Stimulated activated CD8-positive, alpha-beta memory T cell treated with anti-CD3 and anti-CD28 coated beads, Interleukin-12 subunit alpha, Interleukin-12 subunit beta, amount 100 ng/mL, for 4 hours (primary cell): ENCODE results near the gene PHC2.

Experiments used
- DNase-seq: peaks from one replicate; pipeline ENCODE4 v3.0.0-alpha.2; 2020; ENCODE audit warnings: low read depth

PHC2 gene

DNA sequence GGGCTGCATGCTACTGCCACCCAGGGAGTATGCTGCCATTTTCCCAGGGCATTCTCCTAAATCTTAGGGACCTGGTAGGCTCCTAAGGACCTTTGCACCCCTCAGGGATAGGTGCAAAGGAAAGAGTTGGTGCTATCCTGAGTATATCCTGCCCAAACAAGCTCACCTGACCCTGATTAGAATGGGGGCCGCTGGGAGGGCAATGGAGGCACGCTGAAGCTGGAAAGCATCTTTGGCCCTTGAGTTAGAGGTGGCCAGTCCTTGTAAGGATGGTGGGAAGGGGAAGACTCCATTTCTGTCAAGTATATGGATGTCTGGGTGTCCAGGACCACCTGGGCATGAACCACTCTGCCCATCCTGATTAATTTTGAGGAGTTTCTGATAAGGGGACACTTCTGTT lies 61.1 kb downstream of the PHC2 start:
- DNase-seq = no peak

DNA sequence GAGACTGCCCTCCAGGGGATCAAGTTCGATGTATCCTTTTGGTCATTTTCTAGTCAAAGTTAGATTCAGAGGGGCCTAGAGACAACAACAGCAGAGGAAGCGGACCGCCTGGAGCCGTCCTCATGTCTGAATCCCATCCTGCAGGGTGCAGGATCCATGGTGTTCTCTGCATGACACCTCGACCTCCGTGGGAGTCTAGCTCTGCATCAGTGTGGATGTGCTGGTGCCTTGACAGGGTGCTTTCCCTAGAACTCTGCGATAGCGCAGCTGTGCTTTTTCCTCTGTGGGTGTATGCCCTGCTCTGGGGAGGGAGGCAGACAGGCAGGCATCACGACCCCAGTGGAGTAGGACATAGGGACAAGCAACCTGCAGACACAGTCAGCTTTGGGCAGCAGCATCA lies 61.8 kb downstream of the PHC2 start:
- DNase-seq = no peak

DNA sequence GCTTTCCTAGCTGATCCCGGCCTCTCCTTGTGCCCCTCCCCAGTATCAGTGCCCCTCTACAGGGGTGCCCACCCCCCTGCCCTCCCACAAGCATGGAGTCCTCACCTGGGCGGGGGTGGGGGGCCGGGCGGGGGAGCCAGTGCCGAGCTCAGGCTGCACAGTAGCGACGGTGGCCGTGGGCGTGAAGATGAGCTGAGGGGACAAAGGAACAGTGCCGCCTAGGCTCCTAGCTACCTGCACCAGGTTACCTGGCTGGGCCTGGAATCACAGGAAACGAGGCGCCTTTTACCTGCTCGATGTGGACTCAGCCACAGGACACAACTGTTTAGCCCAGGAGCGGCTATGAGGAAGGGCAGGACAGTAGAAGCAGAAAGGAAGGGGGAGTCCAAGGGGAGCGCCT lies 62.5 kb downstream of the PHC2 start:
- no peak for DNase-seq

DNA sequence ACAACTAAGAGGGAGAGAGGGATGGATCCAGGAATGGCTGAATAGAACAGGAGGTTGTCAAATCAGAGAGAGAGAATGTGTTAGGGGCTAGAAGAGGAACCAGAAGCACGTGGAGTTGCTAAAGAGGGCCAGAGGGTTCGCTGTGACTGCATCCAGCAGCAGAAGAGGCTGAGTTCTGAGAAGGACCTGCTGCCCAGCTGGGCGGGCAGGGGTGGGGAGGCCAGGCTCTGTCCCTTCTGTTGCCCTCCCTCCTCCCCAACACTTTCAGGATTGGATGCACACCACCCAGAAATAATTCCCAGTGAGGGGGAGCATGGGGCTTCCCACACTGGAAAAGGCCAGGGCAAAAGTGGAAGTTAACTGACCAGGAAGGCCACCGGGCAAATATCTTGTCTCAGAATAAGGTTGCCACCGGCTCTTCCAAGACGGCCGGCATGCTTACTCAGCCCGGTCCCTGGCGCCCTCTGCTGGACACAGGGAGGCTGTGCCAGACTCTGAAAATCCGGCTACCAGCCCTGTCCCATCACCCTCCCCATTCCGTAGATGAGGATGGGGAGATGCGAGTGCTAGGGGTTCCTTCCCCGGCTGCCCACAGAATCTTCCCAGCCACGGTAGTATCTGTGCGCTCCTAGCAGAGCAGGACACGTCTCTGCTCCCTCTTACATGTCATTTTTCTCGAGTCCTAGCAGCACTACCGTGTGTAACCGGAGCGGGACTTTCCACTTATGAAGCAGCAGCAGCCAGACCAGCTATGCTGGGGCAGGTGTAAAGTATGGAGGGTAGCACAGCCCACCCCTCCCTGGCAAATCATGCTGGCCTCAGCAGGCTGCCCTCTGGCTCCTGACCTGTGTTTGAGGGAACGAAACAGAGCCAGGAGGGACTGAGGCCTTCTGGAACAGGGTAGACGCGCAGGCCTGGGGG lies 63.1 kb downstream of the PHC2 start:
- DNase-seq = peak; percentile 65

DNA sequence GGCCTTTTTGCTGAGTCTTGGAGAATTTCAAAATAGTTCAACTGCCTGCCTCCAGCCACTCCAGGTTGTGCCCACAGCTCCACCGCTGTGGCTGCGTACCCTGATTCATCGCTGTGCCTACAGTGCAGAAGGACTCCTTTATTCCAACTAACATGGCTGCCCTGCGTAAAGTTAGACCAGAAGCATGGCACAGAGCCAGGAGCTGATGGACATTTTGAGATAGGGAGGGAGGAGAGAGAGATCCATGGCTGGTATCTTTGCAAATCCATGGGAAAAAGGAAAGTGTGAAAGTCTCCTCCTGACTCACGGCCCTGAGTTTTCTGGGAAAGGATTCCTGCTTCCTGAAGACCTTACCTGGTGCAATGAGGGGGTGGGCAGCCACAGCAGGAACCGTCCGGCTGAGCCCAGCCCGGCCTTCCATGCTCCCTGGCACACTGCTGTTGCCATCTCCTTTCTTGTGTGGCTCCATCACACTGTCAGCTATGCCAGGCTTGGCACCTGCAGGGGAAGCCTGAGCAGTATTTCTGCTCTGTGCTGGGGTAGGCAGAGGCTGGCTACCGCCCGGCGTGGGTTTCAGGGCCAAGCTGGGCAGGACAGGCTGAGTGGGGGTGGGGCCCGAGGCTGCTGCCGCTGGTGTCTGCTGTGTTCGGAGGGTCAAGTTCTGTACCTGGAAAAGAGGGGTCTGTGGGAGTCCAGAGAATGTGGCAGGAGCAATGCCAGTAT lies 64.0 kb downstream of the PHC2 start:
- no peak for DNase-seq

DNA sequence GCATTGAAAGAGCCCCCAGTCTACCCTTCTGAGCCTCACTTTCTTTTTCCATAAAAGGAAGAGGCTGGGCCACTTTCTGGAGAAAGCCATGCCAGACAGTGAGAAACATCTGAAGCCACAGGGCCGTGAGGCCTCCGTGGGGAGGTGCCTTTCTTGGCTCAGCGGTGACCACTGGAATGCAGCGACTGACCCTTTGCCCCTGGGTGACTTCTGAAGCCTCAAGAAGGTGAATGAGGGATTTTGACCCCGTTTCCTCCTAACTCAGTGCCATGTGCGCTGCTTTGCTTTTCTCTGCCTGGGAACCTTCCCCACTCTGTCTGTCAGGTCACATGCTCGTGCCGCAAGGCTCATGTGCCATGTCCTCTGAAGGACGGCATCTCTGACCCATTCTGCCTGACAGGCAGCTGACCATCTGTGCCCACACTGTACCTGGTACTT lies 65.3 kb downstream of the PHC2 start:
- no peak for DNase-seq

DNA sequence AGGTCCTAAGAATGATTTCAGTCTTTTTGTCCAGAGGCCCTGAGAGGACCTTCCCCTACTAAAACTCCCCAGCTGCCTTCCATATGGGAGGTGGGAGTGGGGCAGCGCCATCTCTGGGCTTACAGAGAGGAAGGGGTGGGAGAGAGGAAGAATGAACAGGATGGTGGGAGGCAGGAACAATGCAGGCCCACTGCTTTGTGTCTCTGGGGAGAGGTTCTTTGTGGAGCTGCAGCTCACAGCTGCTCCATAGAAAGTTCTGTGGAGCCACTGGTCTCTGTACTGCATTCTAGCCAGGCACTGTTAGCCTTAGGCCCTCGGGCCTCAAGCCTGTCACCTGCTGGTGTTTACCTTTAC lies 66.4 kb downstream of the PHC2 start:
- DNase-seq = no peak

DNA sequence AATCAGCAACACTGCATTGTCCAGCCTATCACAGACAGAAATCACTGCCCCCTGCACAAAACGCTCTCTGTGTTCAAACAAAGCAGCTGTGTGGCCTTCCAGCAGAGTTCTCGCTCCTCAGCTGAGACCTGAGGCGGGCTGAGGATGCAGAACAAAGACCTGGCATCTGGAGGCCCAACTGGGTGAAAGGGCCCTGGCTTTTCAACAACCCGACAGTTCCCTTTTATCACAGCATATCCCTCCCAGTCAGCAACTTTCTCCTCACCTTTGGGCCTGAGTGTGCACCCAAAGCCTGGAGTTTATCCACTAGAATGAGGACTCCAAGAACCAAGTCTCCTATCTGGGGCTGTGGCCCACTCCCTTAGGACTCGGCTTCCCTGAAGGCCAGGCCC lies 67.4 kb downstream of the PHC2 start:
- DNase-seq = no peak

DNA sequence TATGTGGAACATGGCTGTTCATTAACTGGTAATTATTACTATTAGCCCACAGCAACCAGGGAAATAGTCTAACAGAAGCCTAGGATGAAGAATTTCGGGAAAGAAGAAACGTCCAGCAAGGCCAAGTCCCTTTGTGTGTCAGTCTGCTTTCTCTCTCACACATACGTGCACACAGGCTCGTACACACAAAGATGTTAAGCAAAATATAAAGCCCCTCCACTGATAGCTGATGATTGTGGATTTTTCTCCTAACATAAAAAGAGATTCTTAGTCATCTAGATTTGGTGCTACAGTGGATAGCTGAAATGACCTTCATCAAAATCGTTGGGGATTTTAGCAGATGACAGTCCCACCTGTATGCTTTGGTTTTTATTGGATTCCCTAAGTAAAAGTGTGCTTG lies 67.9 kb downstream of the PHC2 start:
- DNase-seq = no peak

DNA sequence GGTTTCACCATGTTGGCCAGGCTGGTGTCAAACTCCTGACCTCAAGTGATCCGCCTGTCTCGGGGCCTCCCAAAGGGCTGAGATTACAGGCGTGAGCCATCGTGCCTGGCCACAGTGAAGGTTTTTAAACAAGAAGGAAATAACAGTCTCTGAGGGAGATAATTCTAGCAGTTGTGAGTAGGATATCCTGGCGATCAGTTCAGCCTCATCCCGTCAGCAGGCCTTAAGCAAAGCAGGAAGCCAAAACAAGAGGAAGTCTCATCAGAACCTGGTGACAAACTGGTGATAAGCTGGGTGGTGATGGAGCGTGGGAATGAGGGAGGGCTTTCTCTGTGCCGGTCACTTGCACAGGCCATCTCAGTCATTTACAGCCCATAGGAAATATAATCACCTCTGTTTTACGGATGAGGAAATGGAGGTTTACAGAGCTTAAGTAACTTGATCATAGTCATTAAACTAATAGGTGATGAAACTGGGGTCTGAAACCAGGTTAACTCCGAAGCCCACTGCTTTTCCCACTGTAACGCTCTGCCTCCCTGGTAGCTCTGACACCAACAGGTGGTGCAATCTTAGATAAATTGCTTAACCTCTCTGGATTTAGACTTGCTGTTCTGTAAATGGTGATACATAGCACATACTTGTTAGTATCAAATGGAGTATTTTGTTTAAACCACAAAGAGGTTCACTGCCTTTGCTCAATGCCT lies 69.2 kb downstream of the PHC2 start:
- no peak for DNase-seq

DNA sequence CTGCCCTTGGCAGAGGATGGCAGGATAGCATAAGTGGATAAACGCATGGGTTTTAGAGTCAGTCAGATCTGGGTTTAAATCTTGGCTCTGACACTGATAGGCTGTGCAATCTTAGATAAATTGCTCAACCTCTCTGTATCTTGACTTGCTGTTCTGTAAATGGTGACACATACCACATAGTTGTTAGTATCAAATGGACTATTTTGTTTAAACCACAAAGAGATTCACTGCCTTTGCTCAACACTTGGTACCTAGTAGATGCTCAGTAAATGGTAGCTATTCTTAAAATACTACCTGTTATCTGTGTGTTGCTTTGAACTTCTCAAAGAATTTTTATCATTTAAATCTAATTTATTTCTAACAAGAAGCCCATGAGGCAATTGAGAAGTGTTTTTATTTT lies 70.5 kb downstream of the PHC2 start:
- no peak for DNase-seq

DNA sequence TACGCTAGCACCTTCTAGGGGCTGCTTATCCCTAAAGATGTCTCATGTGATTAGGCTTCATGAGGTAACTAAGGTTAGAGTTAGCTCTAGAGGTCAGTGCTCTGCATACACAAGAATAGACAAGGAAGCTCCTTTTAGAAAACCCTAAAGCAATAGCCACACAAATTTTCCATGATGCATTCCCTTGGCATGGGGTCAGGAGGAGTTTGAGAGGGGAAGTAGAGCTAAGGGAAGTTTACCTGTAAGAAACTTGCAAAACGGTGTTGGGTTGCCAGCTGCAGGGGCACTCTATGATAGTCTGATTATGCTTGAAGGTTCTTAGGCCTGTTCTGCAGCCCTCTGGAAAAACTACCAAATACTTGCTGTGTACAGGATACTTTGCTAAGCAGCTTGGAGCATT lies 71.0 kb downstream of the PHC2 start:
- DNase-seq = no peak

DNA sequence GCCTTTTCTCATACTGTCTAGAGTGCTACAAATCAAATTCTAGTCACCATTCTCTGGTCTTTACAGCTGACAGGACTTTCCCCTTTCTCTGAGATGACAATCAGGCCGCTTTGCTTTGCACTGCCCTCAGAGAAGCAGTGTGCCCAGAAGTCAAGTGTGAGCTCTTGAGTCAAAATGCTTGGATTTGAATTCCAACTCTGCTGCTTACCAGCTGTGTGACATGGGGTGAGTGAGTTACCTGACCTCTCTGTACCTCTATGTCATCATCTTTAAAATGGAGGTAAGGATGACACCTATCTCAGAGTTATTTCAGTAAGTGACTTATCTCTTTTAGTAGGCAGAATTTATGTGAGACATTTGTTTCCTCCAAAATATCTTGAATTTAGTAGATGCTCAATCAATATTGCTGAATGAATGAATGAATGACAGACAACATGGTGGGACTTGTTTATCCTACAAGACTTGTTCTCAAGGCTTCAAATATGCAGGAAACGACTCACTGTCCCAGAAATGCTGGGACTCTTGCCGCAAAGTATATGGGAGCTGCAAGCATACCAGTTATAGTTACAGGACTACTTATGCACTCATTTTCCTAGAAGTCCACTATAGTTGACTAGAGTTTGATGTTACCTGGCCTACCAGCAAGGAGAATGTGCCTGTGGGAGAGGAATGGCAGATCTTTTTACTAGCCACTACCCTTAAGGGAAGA lies 71.9 kb downstream of the PHC2 start:
- DNase-seq = no peak

DNA sequence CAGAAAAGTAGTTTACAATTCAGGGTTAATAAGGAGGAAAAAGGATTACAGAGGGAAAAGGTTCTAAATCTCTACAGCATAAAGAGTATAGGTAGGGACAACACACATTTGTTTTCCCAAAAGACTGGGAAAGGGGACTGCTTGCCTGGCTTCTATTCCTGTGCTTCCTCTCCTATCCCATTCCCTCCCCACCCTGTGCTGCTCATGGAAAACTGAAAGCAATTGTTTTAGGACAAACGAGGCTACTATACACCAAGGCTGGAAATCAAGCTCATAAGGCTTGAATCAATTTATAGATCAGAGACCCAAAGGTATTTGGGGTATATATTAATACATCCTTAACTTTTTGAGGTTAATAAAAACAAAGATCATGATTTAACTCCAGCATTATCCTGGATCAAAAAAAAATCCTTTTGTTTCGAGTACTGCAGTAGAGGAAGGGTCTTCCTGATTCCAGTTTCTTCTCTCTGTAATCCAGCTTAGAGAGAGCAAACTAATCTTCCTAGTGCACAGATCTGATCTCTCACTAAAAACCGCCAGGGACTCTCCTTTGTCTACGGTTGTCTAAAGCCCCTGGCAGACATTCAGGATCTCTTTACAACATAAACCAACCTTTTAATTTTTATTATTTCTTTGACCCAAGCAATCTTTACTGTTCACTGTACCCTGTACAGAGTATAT lies 72.6 kb downstream of the PHC2 start:
- DNase-seq = no peak

DNA sequence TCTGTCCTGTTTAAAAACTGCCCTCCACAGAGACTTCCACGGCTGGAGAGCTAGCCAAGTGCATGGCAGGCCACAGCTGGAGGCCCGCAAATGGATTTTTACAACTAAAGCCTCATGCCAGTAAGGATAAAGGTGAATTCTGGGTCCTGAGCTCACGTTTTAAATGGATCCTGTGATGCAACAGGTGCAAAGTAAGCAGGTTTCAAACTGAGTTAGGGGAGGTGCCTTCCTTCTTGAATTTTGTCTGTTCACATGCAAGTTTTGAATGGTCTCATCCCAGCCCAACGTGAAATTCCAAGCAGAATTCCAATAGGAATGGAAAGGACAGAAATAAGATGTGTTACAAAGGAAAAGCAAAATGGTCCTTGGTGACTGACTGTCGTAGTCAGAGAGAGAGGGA lies 73.8 kb downstream of the PHC2 start:
- no peak for DNase-seq

DNA sequence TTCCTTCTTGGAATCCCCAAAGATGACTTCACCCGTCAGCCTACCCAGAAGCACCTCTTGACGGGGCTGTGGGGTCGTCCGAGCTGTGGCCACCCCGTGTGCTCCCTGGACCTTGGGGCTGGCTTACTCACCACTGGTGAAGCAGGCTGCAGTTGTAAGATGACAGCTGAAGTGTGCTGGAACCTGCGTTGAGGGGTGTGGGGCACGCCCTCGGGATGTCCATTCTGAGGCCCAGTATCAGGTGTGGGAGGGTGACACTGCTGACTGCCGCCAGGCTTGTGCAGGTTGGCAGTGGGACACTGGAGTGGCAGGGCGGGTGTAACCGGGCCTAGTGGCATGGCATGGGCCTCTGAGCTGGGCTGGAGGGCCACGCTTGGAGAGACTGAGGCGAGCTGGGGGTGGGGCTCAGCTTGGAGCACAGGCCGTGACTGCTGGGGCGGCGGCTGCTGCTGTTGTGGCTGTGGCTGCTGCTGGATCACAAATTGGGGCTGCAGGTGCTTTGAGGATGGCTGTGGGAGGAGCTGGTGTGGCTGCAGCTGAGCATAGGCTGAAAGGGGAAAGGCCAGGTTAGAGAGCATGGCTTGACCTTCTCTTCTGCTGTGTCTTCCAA lies 76.1 kb downstream of the PHC2 start:
- DNase-seq = no peak

DNA sequence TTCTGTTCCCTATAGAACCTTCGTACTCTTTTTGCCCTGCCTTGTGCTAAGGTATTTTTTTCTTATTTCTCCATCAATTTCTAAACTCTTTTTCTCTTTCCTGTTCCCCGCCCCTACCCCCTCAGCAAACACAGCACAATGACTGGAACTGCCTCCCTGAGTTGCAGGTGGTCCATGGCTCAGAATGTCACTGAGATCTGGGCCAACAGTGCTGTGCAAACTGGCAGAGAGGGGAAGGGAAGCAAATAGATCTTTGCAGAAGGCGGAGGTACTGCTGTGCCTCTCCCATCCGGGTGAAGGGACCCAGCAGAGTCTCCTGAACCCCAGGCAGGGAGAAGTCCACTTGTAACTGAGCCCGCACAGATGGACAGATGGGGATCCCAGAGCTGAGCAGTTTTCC lies 77.4 kb downstream of the PHC2 start:
- DNase-seq = no peak

DNA sequence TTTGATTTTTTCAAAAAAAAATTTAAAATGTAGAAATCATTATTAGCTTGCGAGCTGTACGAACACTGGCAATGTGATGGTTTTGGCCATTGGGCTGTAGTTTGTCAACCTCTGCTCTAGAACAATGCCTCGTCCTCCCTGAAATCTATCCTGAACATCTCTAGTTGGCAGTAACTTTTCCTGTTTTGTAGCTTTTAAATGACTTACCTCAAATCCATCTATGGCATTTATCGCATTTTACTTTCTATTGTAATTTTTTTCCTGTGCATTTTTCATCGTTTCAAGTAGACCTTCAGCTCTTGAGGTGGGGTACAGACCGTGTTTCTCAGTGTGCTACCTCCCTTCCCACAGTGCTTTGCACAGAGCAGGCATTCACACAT lies 79.6 kb downstream of the PHC2 start:
- no peak for DNase-seq

DNA sequence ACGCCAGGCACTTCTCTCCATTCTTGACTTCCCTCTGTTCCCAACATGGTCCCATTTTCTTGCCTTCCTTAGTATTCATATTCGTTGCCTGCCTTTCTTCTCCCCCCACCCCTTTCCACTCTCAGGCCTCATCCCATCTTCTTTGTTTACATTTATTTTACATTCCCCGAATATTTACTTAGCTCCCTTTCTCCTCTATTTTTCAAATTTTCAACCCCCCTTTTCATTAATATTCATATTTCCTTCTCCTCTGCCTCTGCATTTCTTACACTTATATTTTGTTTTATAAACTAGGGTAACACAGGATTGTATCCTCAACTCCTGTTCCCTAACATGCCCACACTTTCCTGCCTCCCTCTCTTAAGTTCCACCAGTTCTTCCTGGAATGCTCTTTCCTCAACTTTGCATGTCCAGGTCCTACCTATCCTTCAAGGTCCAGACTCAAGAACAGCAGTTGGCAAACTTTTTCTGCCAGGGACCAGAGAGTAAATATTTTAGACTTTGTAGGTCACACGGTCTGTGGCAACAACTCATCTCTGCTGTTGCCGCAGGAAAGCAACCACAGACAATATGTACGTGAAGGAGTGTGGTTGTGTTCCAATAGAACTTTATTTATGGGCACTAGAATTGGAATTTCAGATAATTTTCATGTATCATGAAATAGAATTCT lies 80.1 kb downstream of the PHC2 start:
- no peak for DNase-seq

DNA sequence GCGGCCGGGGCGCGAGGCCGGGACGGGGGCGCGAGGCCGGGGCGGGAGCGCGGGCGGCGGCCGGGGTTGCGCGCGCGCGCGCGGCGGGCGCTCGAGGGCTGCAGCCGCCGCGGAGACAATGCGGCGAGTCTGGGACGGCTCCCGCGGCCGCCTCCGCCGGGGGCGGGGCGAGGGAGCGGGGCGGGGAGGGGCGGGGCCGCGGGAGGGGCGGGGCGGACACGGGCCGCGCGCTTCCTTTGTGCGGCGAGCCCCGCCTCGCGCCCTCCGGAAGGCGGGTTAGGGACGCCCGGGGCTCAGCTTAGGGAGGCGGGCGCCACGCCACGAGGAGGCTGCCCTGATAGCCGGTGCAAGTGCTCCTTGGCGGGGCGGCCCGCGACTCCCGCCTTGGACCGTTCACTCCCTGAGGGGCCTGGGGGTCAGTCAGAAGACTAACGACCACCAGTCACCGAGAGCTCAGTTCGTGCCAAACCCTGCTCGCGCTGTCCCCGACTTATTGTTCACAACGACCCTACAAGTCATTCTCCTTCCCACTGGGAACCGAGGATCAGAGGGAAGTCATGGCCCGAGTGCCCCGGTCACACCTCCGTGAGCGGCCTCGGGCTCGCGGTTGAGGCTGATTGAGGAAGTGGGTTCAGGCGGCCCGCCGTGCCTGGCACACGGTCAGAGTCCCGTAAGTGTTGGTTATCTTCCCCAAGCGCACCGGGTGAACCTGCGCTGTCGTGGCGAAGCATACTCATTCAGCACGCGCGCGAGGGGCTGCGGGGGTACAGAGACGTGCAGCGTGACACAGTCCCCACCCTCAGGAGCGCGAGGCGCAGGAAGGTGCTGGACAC lies 80.9 kb downstream of the PHC2 start:
- DNase-seq = peak; percentile 74
